ENCODE results near the gene SCT. TPM values are rescaled to one million over a fixed set of nuclear protein-coding genes. Genes with fewer than 3 reads are reported as not detected.

The SCT gene
- total and polyA plus RNA-seq, 2 of the 8 experiments (the other 6 are each of a cell fraction or from before 2014, with no cell fraction given): 1.7 to 2.0 TPM

GRCh38 chr11:617912-618682, 8.9 kb downstream of the SCT start (continued):
- TF ChIP-seq EP300 (IDR thresholded peaks at IDR 0.05; ENCODE audit: borderline replicate concordance in 1 of 2, low read depth in 2 of 2, low read length in 2 of 2): no peak
